AG09309 (cell line): ENCODE data around the gene CBY1.

Source experiments
- DNase-seq: peaks from one replicate; pipeline ENCODE4 v3.0.0-alpha.2; 2010; ENCODE audit warnings: low read depth
- H3K4me3 ChIP-seq: 2 replicates; pipeline ENCODE4 v1.5.1; 2011; ENCODE audit warnings: mild to moderate bottlenecking, low read depth, low read length, moderate library complexity; ENCODE audit not compliant: control insufficient read depth
- TF ChIP-seq, protein P1 (sequence below): IDR thresholded peaks from 2 replicates; pipeline ENCODE4 v1.5.1; 2011; ENCODE audit warnings: mild to moderate bottlenecking, low read depth, low read length, inconsistent platforms; ENCODE audit not compliant: insufficient read depth, control insufficient read depth; ENCODE audit errors: missing control alignments

The CBY1 gene

DNA sequence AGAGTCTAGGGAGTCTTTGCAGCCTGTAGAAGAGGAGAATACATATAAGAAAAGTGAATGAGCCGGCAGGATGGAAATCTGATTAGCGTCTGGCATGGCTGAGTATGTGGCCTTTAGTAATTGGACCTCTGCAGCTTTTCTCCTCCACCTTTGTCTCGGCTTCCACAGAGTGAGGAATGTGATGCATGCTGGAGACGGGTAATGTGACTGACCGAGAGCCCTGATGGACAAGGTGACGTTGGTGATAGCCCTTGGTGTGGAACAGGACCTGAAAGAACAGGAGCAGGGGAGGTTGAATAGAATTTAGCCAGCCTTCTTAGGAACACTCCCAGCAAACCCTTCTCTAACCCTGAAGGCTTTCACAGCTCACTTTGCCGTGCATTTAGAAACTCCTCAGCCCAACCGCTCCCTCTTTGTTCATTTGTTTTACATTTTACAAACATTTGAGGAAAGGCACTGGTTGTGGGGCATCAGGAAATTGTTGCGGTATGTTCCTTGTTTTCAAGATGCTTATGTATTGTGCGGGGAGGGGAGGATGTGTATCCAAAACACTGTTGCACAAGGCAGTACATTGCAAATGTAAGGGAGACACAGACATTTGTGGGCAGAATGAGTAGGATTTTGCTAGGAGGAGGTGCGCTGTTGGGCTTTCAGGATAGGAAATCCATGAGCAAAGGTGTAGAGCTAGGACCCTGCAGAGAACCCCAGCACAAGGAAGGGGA, 56.2 kb downstream of the CBY1 start:
- H3K4me3 ChIP-seq, result no peak overlapping the region
- no peak for DNase-seq
- TF ChIP-seq, protein P1, sequence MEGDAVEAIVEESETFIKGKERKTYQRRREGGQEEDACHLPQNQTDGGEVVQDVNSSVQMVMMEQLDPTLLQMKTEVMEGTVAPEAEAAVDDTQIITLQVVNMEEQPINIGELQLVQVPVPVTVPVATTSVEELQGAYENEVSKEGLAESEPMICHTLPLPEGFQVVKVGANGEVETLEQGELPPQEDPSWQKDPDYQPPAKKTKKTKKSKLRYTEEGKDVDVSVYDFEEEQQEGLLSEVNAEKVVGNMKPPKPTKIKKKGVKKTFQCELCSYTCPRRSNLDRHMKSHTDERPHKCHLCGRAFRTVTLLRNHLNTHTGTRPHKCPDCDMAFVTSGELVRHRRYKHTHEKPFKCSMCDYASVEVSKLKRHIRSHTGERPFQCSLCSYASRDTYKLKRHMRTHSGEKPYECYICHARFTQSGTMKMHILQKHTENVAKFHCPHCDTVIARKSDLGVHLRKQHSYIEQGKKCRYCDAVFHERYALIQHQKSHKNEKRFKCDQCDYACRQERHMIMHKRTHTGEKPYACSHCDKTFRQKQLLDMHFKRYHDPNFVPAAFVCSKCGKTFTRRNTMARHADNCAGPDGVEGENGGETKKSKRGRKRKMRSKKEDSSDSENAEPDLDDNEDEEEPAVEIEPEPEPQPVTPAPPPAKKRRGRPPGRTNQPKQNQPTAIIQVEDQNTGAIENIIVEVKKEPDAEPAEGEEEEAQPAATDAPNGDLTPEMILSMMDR, result no peak

DNA sequence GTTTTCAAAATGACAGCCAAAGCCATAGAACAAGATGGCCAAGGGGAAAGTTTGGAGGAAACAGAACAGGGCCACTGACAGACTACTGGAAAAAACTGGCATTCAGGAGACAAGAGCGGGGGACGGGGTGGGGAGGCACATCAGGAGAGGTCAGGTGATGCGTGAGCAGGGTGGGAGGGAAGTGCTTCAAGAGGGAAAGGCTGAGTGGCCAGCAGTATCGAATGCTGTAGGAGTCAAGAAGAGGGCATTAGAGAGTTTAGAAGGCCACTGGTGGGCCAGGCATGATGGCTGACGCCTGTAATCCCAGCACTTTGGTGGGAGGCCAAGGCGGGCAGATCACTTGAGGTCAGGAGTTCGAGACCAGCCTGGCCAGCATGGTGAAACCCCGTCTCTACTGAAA, 57.5 kb downstream of the CBY1 start:
- no peak for DNase-seq
- TF ChIP-seq, protein P1, result no peak
- no peak overlapping the region for H3K4me3 ChIP-seq

DNA sequence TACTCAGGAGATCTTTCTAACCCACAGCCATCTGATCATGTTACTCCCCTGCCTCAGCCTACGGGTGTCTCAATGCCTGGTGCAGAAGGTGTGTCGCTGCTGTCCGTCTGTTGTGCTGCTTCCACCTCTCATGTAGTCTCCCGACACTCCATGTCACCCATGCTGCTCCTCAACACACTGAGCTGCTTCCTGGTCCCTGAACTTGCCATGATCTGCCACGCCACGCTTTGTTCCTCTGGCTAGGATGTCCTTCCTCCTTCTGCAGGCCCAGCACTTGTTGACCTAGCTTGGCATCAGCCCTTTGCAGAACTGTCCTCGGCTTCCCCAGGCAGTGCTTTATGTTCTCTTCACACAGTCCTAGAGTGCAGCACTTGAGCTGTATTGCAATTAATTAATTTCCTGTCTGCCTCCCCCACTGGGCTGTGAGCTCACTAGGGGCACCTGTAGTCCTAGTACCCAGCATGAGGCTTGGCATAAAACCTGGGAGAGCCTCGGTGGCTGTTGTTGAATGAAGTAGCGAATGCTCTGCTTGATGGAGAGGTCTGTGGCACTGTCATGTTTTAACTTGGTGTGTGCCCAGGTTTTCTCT, 58.8 kb downstream of the CBY1 start:
- no peak overlapping the region for H3K4me3 ChIP-seq
- TF ChIP-seq, protein P1, result no peak
- DNase-seq, result no peak

DNA sequence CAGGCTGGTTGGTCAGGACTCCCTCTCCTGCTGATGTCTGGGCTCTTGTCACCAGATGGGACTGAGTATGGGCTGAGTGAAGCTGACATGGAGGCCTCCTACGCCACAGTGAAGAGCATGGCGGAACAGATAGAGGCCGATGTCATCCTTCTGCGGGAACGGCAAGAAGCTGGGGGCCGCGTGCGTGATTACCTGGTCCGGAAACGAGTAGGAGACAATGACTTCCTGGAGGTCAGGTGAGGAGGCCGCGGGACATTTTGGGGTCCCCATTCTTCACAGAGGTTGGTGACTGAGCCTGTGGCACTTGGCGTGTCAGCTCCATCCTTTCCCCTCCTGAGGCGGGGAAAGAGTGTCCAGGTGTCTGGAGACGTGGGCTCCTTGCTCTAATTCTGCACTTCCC, 59.4 kb downstream of the CBY1 start:
- TF ChIP-seq, protein P1, result no peak
- DNase-seq, result no peak
- H3K4me3 ChIP-seq, result no peak overlapping the region

DNA sequence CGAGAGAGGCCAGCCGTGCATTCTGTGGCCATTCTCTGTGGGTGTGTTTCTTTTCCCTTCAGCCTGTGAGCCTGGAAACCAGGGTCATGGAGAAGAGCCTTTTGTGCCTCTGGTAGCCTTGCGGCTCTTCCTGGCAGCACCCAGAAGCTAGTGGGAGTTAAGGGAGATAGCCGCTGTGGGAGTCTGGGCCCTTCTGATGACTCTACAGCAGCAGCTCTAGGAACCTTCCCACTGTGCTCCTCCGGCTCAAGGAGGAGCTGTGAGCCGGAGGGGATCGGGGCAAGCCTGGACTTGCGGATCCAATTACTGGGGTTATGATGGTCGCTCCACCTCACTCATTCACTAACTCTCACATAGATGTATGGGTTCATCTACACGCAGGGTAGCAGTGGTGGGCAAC, 59.8 kb downstream of the CBY1 start:
- no peak for DNase-seq
- TF ChIP-seq, protein P1, result no peak
- no peak overlapping the region for H3K4me3 ChIP-seq

DNA sequence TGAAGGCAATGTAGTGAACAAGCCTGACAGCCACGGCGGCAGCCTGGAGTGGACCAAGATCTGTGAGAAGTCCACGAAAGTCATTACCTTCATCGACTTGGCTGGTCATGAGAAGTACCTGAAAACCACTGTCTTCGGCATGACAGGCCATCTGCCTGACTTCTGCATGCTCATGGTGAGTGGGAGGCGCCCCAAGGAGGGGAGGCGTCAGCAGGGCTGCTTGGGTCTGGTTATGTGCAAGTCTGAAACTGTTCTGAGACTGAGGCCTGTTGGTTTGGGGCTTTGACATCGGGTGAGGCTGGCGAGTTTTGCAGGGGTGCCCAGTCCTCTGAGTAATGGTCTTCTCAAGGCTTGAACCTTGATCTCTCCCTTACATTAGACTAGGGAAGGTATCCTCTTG, 60.4 kb downstream of the CBY1 start:
- no peak for DNase-seq
- TF ChIP-seq, protein P1, result no peak
- no peak overlapping the region for H3K4me3 ChIP-seq
